ENCODE data around the gene PIK3R2.

GRCh38 chr19:18191640-18192062 is 38.7 kb downstream of the PIK3R2 start:
- no peak for TF ChIP-seq YY1 (IDR thresholded peaks at IDR 0.05; ENCODE audit: low read depth)
- no peak for TF ChIP-seq FOXM1 (IDR thresholded peaks at IDR 0.05; ENCODE audit: borderline replicate concordance, low read depth)
- no peak for TF ChIP-seq TEAD4 (IDR thresholded peaks at IDR 0.05)
- TF ChIP-seq REST (IDR thresholded peaks at IDR 0.05; ENCODE audit: low read depth): no peak
- no peak for TF ChIP-seq TAF1 (IDR thresholded peaks at IDR 0.05; ENCODE audit: low read depth)
